8988T (cell line): ENCODE results near the gene SV2B.
A peak's percentile ranks its signal among the peaks of the same experiment; 100 is the strongest.
"Not testable (repeated sequence)": the region's sequence is repeated elsewhere in the genome, so short reads cannot be mapped to it uniquely, and the experiment has no call there.

Experiments used
- DNase-seq: peaks from one replicate; pipeline ENCODE4 v3.0.0; 2011

The SV2B gene

GRCh38 chr15:91099995-91100813 lies at the start of gene SV2B:
SV2B (plus strand) TSS chr15:91100257; CDS start chr15:91226264, 126,007 bp downstream.
- no peak for DNase-seq

DNA sequence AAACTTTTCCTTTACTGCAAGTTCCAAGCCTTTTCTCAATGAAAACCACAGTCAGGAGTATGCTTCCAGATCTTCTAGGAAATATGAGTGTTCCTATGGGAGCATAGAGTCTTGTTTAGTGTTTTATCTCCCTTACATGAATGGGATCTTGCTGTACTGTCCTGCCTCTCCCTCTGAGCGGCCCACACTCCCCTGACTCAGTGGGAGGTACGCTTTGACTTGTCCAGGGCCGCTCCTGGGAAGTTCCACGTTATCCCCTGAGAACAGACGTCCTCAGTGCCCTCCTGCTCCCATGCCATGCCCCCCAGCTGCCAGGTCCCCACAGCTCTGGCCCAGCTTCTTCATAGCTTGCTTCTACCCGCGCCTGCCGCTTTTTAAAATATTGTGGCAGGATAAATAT lies 48.8 kb upstream of the SV2B start:
- DNase-seq, result no peak

GRCh38 chr15:91054816-91055215 lies 45.2 kb upstream of the SV2B start:
- no peak for DNase-seq

DNA sequence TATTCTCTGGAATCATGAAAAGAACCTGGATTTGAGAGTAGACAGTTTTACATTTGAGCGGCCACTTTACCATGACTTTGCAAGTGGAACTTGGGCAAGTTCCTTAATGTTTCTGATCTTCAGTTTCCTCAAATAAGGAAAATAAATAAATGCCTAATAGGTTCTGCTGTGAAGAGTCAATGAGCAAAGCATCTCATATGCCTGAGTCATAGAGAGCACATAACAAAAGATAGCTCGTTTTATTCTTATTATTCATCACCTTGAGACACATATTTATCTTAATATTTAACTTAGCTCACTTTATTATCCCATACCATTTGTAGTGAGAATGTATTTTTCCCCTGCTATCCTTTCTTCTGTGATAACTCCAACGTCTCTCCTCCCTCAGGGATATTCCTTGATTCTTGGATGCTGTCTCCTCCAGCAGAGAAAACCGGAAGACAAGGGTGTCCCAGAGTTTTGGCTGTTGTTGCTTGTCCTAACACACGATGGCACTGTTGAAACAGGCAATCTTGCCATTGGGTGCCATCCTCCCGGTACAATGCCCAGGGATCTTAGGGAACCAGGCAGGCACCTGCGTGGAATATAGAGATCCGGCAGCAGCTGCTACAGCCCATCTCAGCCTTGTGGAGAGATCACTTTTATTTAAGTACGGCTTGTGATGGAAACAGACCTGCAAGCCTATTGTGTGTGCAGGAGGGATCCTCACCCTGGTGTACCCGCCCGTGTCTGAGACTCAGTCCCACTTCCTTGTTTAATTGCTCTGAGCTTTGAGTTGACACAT lies 44.3 kb upstream of the SV2B start:
- DNase-seq, result peak; percentile 39

DNA sequence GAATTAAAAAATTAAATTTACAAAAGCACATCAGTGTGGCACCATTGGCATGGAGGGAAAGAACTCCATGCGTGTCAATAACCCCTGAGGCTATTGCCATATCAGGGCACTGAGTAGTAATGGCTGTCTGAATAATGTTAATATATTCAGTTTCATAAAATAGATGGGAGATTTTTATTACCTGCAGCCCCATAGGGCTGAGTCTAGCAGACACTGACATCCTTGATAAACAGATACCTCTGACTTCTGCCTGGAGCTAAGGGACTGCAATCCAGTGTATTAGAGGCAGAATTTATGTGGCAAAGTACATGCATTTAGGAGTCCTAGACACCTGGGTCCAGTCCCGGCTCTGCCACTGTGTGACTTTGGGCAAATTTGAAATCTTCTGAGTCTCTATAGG lies 38.8 kb upstream of the SV2B start:
- DNase-seq, result no peak

DNA sequence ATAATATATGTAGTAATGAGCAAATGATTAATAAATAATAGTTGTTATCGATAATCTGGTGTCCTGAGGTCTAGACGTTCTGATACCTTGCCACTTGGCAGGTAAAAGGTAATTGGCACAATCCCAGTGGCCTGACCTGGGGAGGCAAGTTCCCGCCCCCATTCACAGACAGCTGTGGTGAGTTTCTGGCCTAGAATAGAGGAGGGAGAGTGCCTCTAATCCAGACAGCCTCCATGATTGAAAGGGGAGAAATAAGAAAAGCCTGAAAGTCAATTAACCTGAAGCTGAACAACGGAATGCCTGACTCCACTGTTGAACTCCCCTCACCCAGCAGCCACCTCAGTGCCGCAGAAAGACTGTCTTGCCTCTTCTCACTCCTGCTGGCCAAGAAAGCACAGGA lies 38.1 kb upstream of the SV2B start:
- DNase-seq, result no peak

DNA sequence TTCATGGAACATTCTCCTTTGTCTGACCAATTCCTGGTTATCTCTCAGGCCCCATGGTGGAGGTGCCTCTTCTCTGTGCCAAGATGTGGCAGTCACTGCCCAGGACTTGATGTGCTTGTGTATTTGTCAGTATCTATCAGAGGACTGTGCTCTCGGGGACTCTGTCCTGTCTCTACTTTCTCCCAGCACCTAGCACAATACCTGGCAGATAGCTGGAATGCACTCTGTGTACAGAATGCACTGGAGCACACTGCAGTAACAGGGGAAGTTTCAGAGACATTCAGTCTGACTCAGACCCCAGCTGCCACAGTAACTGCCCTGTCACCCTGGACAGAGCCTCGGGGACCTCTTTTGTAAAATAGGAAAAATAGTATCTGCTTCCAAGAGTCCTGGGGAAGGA lies 34.6 kb upstream of the SV2B start:
- no peak for DNase-seq

- no peak for DNase-seq
Observed at GRCh38 chr15:91067036-91067435, 33.0 kb upstream of the SV2B start.

DNA sequence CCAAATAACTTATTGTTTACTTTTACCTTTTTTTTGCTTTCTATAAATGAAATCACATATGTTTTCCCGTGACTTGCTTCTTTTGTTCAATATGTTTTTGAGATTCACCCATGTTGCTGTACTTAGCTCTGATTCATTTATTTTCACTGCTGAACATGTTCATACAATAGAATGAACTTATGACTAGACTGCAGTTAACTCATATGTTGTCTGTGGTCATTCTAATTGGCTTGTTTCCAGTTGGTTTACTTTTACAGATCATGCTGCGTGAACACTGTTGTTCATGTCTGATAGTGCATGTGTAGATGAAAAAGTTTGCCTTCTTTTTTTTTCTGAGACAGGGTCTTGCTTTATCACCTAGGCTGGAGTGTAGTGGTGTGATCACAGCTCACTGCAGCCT lies 31.6 kb upstream of the SV2B start:
- DNase-seq, result no peak

DNA sequence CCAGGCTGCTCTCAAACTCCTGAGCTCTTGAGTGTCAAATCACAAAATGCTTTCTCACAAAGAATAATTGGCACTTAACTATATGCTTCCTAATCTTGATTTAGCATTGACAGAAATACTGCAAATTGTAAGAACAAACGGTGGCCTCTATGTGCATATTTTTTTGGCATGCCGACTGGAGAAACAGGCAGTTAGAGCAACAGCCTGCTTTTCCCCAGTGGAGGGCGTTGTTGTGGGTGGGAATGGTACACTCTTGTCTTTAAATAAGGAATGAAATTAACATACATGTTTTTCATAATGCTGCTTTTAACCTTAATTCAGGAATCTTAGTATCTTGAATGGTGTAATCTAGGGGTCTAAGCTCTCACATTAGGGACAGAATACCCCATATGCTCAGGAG lies 31.1 kb upstream of the SV2B start:
- no peak for DNase-seq

DNA sequence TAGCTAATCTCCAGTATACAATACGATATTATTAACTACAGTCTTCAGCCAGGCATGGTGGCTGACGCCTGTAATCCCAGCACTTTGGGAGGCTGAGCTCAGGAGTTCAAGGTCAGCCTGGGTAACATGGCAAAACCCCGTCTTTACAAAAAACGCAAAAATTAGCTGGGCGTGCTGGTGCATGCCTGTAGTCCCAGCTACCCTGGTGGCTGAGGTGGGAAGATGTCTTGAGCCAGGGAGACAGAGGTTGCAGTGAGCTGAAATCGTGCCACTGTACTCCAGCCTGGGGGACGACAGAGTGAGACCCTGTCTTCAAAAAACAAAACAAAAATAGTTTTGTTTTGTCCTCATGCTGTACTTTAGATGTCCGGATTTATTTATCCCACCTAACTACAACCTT lies 29.2 kb upstream of the SV2B start:
- DNase-seq, result no peak

- DNase-seq, result no peak
Observed at GRCh38 chr15:91072161-91072560, 27.9 kb upstream of the SV2B start.

- no peak for DNase-seq
Observed at GRCh38 chr15:91073077-91073476, 27.0 kb upstream of the SV2B start.

DNA sequence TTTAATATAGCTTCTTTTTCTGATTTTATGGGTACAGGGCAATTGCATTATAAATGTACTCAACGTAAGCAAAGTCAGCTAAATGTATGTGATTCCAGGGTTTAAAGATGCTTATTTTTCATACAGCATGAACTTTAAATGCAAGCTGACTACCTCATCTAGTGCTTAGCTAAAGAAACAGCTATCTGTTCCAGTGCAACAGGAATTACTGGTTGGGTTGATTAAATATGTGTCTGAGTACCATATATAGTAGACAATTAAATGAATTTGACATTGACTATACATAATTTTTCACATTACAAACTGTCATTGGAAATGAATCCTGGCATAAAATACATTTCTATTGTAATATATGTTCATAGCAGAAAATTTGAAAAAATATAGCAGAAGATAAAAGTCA lies 26.3 kb upstream of the SV2B start:
- DNase-seq, result no peak

- DNase-seq, result no peak
Observed at GRCh38 chr15:91075739-91076138, 24.3 kb upstream of the SV2B start.

- no peak for DNase-seq
Observed at GRCh38 chr15:91077029-91077428, 23.0 kb upstream of the SV2B start.

GRCh38 chr15:91093866-91094265 lies 6.2 kb upstream of the SV2B start:
- not testable (repeated sequence) for DNase-seq

GRCh38 chr15:91098451-91098850 lies 1.6 kb upstream of the SV2B start:
- DNase-seq, result no peak

- DNase-seq, result peak; percentile 32
Observed at GRCh38 chr15:91099616-91099994, 452 bp upstream of the SV2B start.

GRCh38 chr15:91100814-91101607 lies 954 bp downstream of the SV2B start:
- DNase-seq, result no peak

- DNase-seq, result no peak
Observed at GRCh38 chr15:91101608-91101920, 1.5 kb downstream of the SV2B start.

GRCh38 chr15:91102546-91103330 lies 2.7 kb downstream of the SV2B start:
- no peak for DNase-seq

GRCh38 chr15:91104111-91104510 lies 4.1 kb downstream of the SV2B start:
- DNase-seq, result no peak
